NK-92 (cell line): ENCODE data around the gene TMEM120B.
"Not testable (repeated sequence)": the region's sequence is repeated elsewhere in the genome, so short reads cannot be mapped to it uniquely, and the experiment has no call there.

Source experiments
- DNase-seq: peaks from one replicate; lab custom pipeline; 2025; ENCODE audit not compliant: unreplicated experiment; lab: John Stamatoyannopoulos, UW

The TMEM120B gene

GRCh38 chr12:121712461-121713256, at the start of gene TMEM120B:
Gene TMEM120B (plus strand): TSS chr12:121712752. CDS start chr12:121712896, 144 bp downstream.
- no peak for DNase-seq

GRCh38 chr12:121663610-121663929, 49.0 kb upstream of the TMEM120B start:
- DNase-seq = no peak

DNA sequence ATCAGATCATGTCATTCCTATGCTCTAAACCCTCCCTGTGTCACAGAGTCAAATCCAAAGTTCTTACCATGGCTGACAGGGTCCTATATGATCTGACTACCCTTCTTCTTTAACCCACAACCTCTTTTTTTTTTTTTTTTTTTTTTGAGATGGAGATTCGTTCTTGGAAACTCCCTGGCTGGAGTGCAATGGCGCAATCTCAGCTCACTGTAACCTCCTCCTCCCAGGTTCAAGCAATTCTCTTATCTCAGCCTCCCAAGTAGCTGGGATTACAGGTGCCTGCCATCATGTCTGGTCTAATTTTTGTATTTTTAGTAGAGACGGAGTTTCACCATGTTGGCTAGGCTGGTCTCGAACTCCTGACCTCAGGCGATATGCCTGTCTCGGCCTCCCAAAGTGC, 45.7 kb upstream of the TMEM120B start:
- DNase-seq = not testable (repeated sequence)

- no peak for DNase-seq
Measured at GRCh38 chr12:121668750-121669520, 43.6 kb upstream of the TMEM120B start.

DNA sequence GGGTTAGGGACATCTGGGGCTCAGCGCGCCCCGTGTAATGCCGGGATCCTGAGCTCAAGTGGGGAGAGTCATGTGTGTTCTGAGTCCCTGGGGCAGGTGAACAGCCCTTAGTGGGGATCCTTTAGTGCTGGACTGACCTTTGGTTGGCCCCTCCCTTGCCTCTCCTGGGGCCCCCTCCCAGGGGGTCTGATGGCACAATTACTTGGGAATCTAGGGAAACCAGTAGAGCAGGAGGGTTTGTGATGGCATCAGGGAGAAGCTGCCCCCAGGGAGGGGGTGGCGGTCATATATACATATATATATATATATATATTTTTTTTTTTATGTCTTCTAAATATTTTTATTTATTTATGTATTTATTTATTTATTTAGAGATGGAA, 43.0 kb upstream of the TMEM120B start, which contains the start of gene MORN3:
Gene MORN3 (minus strand): TSS at position 134 of the 380 bp plus-strand sequence. CDS start 171 bp downstream, outside the sequence.
- DNase-seq = no peak

DNA sequence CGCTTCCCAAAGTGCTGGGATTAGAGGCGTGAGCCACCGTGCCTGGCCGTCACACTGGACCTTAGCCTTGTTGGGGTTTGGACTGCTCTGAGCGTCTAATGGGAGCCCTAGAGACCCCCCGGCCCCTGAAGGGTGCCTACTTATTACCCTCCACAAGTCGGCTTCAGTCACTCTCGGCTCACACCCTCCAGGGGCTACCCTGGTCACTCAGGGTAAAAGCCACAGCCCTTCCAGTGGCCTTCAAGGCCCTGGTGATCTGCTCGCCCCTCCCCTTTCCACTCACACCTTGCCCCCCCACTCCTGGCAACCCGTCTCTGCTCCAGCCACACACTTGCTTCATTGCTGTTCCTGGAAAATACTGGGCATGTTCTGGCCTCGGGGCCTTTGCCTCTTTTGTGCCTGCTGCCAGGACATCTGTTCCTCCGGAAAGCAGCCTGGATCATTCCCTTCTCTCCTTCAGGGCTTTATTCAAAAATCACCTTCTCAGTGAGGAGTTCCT, 39.5 kb upstream of the TMEM120B start:
- no peak for DNase-seq

GRCh38 chr12:121676190-121676589, 36.4 kb upstream of the TMEM120B start:
- DNase-seq = no peak

GRCh38 chr12:121678305-121678704, 34.2 kb upstream of the TMEM120B start:
- no peak for DNase-seq

GRCh38 chr12:121678716-121679300, 33.7 kb upstream of the TMEM120B start:
- DNase-seq = no peak

DNA sequence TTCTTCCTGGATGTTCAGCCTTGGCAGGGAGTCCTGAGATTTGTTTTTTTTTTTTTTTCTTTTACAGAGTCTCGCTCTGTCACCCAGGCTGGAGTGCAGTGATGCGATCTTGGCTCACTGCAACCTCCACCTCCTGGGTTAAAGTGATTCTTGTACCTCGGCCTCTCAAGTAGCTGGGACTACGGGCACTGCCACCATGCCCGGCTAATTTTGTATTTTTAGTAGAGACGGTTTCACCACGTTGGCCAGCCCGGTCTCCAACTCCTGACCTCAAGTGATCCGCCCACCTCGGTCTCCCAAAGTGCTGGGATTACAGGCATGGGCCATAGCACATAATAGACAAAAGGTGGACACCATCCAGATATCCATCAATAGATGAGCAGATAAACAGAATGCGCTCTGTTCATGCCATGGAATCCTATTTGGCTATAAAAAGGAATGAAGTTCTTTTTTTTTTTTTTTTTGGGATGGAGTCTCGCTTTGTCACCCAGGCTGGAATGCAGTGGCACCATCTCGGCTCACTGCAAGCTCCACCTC, 32.8 kb upstream of the TMEM120B start:
- not testable (repeated sequence) for DNase-seq

DNA sequence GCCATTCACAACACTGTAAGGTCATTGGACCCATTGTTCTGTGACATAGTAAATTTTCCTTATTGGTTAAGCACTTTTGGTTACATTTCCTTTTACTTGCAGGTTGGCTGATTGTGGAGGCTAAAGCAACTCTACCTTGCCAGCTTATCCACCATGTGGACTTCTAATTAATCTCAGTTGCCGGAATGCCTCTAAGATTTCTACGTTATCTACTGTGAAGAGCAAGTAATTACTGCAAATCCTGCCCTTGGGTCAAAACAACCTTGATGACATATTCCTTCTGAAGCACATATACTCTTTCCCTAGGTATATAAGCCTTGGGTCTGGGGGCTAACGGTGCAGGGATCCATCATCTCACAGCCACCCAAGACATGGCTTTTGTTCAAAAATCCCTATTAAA, 23.6 kb upstream of the TMEM120B start:
- no peak for DNase-seq

DNA sequence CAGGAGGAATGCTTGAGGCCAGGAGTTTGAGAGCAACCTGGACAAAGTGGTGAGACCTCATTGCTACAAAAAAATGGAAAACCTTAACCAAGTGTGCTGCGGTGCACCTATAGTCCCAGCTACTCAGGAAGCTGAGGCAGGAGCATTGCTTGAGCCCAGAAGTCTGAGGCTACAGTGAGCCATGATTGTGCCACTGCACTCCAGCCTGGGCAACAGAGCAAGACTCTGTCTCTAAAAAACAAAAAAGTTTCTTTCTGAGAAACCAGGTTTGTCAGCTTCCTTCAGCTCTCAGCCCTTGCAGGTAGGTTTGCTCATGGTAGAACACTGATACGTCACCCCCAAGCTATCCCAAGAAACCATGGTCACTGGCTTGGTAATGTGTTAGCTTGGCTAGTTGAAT, 23.1 kb upstream of the TMEM120B start:
- no peak for DNase-seq

- DNase-seq = not testable (repeated sequence)
Measured at GRCh38 chr12:121692744-121693143, 19.8 kb upstream of the TMEM120B start.

DNA sequence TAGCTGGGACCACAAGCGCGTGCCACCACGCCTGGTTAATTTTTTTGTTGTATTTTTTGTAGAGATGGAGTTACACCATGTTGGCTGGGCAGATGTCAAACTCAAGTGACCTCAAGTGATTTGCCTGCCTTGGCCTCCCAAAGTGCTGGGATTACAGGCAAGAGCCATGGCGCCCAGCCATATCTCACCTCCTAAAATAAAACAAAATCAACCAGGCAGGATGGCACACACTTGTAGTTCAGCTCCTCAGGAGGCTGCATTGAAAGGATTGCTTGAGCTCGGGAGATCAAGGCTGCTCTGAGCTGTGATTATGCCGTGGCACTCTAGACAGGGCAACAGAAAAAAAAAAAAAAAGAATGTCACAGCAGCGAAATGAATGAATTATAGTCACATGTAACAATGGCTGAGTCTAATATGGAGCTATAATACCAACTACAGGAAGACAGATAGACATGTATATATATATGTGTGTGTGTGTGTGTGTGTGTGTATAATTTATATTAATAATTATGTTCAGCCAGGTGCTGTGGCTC, 19.3 kb upstream of the TMEM120B start:
- no peak for DNase-seq

DNA sequence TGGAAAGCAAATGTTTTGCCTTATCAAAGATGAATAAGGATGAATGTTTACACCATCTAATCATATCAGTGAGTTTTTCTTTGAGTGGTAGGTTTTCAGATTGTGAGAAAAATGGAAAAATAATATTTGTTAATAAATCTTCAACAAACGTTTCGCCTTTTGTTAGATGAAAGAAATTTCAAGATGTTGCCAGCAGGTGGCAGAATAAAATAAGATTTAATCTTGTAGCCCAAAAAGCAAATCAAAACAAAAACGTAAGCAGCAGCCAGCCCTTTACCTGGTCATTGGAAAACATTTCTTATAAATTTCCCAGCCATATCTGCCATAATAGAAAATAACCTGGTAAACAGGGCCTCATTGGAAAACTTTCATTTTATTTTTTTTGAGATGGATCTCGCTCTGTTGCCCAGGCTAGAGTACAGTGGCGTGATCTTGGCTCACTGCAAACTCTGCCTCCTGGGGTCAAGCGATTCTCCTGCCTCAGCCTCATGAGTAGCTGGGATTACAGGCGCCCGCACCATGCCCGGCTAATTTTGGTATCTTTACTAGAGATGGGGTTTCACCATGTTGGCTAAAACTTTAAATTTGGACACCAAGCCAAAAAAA, 15.4 kb upstream of the TMEM120B start:
- DNase-seq = no peak

- DNase-seq = not testable (repeated sequence)
Measured at GRCh38 chr12:121697861-121698260, 14.7 kb upstream of the TMEM120B start.

DNA sequence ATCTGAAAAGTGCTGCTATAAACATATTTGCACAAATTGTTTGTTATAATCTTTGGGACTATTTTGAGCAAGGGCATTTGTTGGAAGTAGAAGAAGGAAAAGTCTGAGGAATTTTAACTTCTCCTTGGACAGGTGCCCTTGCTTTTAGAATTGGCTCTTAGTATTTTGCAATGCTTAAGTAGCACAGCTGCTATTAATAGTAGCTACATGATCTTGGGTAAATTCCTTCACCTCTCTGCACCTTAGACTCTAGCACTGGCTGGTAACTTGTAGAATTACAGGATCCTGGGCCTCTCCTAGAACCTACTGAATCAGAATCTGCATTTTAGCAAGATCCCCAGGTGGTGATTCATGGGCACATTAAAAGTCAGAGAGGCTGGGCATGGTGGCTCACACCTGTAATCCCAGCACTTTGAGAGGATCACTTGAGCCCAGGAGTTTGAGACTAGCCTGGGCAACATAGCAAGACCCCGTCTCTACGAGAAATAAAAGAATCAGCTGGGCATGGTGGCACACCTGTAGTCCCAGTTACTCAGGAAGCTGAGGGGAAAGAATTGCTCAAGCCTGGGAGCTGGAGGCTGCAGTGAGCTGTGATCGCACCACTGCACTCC, 10.8 kb upstream of the TMEM120B start:
- DNase-seq = no peak

GRCh38 chr12:121702944-121703343, 9.6 kb upstream of the TMEM120B start:
- no peak for DNase-seq

GRCh38 chr12:121705514-121705913, 7.0 kb upstream of the TMEM120B start:
- no peak for DNase-seq

GRCh38 chr12:121708313-121709063, 4.1 kb upstream of the TMEM120B start:
- no peak for DNase-seq
